Body of pancreas (tissue), 4 donors: ENCODE data around the gene SRSF4. TPM values are rescaled to one million over a fixed set of nuclear protein-coding genes. Genes with fewer than 3 reads are reported as not detected.

ENCODE experiments used
- ATAC-seq: fragments of 150-250 bp; one replicate; pipeline ENCODE4 v1.9.1; 2016
- DNase-seq, 4 donors: peaks; one replicate each; pipeline ENCODE4 v3.0.0-alpha.2; 2019
- H3K27ac ChIP-seq, 4 donors: fragments of 200-600 bp; sonication (generic); 1 replicate in 3 of 4; 2 replicates in 1 of 4; pipeline versions ENCODE4 v1.5.1 to v1.6.1; 2016 to 2019; ENCODE audit warnings: mild to moderate bottlenecking in 1 of 4, mixed read lengths in 1 of 4, moderate library complexity in 1 of 4
- H3K27me3 ChIP-seq, 2 donors: fragments of 200-600 bp; sonication (generic); one replicate each; pipeline ENCODE4 v1.6.0; 2016; ENCODE audit warnings: mild to moderate bottlenecking in 1 of 2
- H3K36me3 ChIP-seq, 2 donors: fragments of 200-600 bp; sonication (generic); replicated peaks in 1 of 2; 2 replicates each; pipeline ENCODE4 v1.5.1; 2016; ENCODE audit warnings: low read depth in 2 of 2; ENCODE audit not compliant: insufficient read depth in 1 of 2
- H3K4me1 ChIP-seq: fragments of 200-600 bp; sonication (generic); one replicate; pipeline ENCODE4 v1.6.0; 2016
- H3K4me3 ChIP-seq, 2 donors: fragments of 200-600 bp; sonication (generic); 1 replicate in 1 of 2; 2 replicates in 1 of 2; pipeline ENCODE4 v1.5.1; 2016 to 2019
- H3K9me3 ChIP-seq, 3 donors: fragments of 200-600 bp; sonication (generic); 1 replicate in 2 of 3; 2 replicates in 1 of 3; pipeline ENCODE4 v1.5.1; 2016
- POLR2A ChIP-seq, 3 donors: fragments of 450-650 bp; IDR thresholded peaks; one replicate each; pipeline ENCODE4 v1.6.1; 2016; ENCODE audit warnings: antibody characterized with exemption in 3 of 3, mild to moderate bottlenecking in 2 of 3
- WGBS, 2 donors: methylation state at CpG; one replicate each; pipeline ENCODE4 v1.1.5; 2017; 5-methylcytosine and 5-hydroxymethylcytosine counted together
- intact Hi-C: fragments of 100-400 bp; cut with DNase I; formaldehyde crosslinking; loops from one replicate; pipeline ENCODE4 v1.15.1; 2023
- total RNA-seq, 2 donors: library from RNA; depleted of rRNA; stranded (reverse); fragments of >200 nt; gene quantifications; one replicate each; pipeline ENCODE4 v1.1.0, GENCODE V29; 2016
- TF ChIP-seq, protein P1 (sequence below), 7 experiments: fragments of 450-650 bp in 4 of 7; fragments of 200-600 bp in 3 of 7; sonication (generic) in 3 of 7; IDR thresholded peaks; one replicate each; pipeline ENCODE4 v1.5.1; 2016 to 2019; ENCODE audit warnings: antibody characterized with exemption in 7 of 7

The SRSF4 gene
- total RNA-seq, 2 donors from 2014 or later = 50.3 to 58.3 TPM

DNA sequence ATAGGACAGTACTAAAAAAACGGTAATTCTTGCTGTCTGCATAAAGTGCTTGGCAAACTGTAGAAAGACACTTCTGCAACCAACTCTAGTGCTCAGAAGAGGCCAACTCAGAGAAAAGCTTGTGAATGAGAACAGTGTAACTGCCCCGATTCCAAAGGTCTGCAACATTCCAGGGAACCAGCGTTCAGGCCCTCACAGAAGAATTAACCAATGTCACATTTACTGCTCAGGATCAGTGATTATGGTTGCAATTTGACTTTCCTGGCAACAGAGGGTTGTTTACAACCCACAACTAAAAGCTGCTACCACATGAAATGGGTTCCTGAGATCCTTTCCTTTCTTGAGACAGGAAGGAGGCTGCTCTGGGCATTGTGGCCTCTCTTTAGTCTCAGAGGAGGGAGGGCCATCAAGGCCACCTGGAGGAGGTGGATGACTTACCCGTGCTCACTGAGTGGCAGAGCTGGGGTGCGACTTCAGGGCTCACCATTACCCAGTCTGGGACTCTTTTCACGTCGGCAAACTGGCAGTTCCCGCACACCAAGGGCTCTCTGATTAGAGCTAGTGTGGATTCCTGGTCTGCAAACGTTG lies 15.3 kb downstream of the SRSF4 start:
- intact Hi-C loops = no loop called here
- Histone ChIP-seq H3K36me3 (peaks cover 0 to 6% of the 10 kb centered on the region in 2 donors), H3K4me3 (no peak overlapping the region), H3K4me1 (peaks cover 27% of the 10 kb centered on the region), H3K27me3 (no peaks in the 10 kb centered on the region), H3K9me3 (no peaks in the 10 kb centered on the region), H3K27ac (no peak overlapping the region)
- DNase-seq = no peak
- WGBS, 2 donors = 55 to 59% methylated on average over 8 to 9 of the region's 9 CpGs
- no peak for TF ChIP-seq POLR2A (IDR thresholded peaks at IDR 0.05)
- TF ChIP-seq, protein P1, sequence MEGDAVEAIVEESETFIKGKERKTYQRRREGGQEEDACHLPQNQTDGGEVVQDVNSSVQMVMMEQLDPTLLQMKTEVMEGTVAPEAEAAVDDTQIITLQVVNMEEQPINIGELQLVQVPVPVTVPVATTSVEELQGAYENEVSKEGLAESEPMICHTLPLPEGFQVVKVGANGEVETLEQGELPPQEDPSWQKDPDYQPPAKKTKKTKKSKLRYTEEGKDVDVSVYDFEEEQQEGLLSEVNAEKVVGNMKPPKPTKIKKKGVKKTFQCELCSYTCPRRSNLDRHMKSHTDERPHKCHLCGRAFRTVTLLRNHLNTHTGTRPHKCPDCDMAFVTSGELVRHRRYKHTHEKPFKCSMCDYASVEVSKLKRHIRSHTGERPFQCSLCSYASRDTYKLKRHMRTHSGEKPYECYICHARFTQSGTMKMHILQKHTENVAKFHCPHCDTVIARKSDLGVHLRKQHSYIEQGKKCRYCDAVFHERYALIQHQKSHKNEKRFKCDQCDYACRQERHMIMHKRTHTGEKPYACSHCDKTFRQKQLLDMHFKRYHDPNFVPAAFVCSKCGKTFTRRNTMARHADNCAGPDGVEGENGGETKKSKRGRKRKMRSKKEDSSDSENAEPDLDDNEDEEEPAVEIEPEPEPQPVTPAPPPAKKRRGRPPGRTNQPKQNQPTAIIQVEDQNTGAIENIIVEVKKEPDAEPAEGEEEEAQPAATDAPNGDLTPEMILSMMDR (IDR thresholded peaks at IDR 0.05) = no peak
- no peak for ATAC-seq

DNA sequence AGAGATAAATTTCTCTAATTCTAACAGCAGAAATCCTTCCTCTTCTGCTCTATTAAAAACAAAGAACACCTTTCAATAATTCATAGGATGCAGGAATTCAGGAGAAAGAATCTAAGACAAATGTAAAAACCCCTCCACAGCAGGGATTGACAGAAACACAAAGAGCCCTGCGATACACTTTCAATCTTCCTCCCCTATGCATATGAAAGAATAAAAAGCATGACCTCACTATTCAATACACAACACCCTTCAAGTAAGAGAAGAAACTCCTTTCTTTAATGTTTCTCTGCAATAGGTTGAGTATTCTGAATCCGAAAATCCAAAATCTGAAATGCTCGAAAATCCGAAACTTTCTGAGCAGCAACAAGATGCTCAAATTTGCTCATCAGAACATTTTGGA lies 17.1 kb downstream of the SRSF4 start:
- no peak for TF ChIP-seq POLR2A (IDR thresholded peaks at IDR 0.05)
- TF ChIP-seq, protein P1 (IDR thresholded peaks at IDR 0.05) = no peak
- DNase-seq (no peak), ATAC-seq (no peak)
- Histone ChIP-seq H3K27ac (no peak overlapping the region), H3K9me3 (no peaks in the 10 kb centered on the region), H3K4me1 (peaks cover 9% of the 10 kb centered on the region), H3K4me3 (no peak overlapping the region), H3K36me3 (peaks cover 0 to 10% of the 10 kb centered on the region in 2 donors), H3K27me3 (no peaks in the 10 kb centered on the region)
- intact Hi-C loops = no loop called here
- WGBS, 2 donors = 83 to 92% methylated on average over 4 of the region's 4 CpGs

DNA sequence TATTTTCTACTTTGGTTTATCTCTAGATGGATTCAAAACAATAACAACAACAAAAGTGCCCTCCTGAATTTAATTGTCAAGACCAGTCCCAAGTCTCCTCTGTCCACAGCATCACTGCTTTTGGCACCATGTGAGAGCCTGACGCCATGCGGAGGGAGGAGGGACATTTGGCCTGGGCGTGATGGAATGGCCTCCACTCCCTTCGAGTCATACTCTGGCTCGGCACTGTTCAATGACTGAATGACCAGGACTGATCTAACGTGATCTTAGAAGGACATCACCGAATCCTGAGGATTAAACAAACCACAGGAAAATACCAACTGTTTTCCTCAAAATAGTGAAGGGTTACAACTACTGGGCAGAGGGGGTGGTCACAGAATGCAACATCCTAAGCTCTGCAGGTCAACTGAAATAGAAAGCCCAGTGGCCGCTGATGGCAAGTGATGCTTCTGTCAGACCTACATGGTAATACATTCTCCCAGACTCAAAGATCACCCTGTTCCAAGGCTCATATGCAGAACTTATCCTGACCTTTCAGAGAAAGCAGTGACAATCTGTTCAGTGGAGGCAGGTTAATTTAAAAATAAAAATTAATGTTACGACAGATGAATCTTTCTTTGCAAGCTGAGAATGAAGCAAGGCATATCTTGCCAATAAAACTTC lies 19.1 kb downstream of the SRSF4 start:
- TF ChIP-seq, protein P1 (IDR thresholded peaks at IDR 0.05) = no peak
- TF ChIP-seq POLR2A (IDR thresholded peaks at IDR 0.05) = no peak
- ATAC-seq (no peak), DNase-seq (no peak)
- H3K4me3 ChIP-seq = no peak overlapping the region
- 88 to 89% methylated on average over 9 of the region's 9 CpGs for WGBS, 2 donors
- peaks cover 0 to 12% of the 10 kb centered on the region in 2 donors for H3K36me3 ChIP-seq
- H3K27ac ChIP-seq = no peak overlapping the region
- intact Hi-C loops = no loop called here
- H3K4me1 ChIP-seq = peaks cover 7% of the 10 kb centered on the region
- H3K9me3 ChIP-seq = no peaks in the 10 kb centered on the region
- no peaks in the 10 kb centered on the region for H3K27me3 ChIP-seq

DNA sequence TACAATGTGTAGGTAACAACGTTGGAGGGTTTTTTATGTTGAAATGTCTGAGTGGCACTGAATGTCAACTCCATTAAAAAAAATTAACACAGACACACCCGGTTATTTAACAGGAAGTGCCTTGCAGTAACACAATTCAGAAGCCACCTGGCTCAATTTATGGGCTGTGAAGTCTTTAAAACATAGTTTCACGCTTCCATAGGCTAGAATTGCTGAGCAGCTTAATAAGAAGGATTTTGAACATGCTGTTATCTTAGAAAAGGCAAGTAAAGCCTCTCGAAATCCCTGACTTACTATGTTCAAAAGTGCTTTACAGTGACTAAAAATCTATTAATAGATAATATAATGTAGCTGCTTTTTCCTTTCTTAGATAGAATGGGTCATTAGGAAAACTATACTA lies 19.7 kb downstream of the SRSF4 start:
- ATAC-seq (no peak), DNase-seq (no peak)
- Histone ChIP-seq H3K27me3 (no peaks in the 10 kb centered on the region), H3K4me3 (no peak overlapping the region), H3K9me3 (no peaks in the 10 kb centered on the region), H3K27ac (no peak overlapping the region), H3K4me1 (peaks cover 12% of the 10 kb centered on the region), H3K36me3 (peaks cover 0 to 12% of the 10 kb centered on the region in 2 donors)
- 67% methylated on average over 4 of the region's 4 CpGs for WGBS, 2 donors
- intact Hi-C loops = no loop called here
- no peak for TF ChIP-seq POLR2A (IDR thresholded peaks at IDR 0.05)
- TF ChIP-seq, protein P1 (IDR thresholded peaks at IDR 0.05) = no peak

DNA sequence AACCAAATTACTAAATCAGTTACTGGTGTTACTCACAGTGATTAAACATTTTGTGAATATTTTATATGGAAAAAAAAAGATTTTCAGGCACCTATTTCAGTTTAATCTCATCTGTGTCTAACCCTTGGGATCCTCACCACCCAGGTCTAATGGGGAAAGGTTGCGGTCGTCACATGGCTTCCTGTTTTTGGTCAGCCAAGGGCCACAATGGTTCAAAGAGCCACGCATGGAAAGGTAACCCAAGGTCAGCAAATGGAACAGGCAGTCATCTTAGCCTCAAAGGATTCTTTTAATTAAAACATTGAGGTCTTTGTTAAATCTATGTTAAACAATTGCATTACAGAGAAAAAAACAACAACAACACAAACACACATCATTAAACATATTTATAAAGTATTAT lies 21.9 kb downstream of the SRSF4 start:
- TF ChIP-seq, protein P1 (IDR thresholded peaks at IDR 0.05) = no peak
- TF ChIP-seq POLR2A (IDR thresholded peaks at IDR 0.05) = no peak
- DNase-seq (no peak), ATAC-seq (no peak)
- 81 to 82% methylated on average over 3 of the region's 3 CpGs for WGBS, 2 donors
- Histone ChIP-seq H3K4me1 (peaks cover 23% of the 10 kb centered on the region), H3K9me3 (no peaks in the 10 kb centered on the region), H3K4me3 (no peak overlapping the region), H3K36me3 (peaks cover 0 to 17% of the 10 kb centered on the region in 2 donors), H3K27me3 (no peaks in the 10 kb centered on the region), H3K27ac (no peak overlapping the region)
- intact Hi-C loops = no loop called here
